Duodenal mucosa (tissue), 2 donors: ENCODE measurements around the gene SSR3.
A peak's percentile ranks its signal among the peaks of the same experiment; 100 is the strongest.

Source experiments
- H3K27ac ChIP-seq: one replicate; pipeline ENCODE4 v1.7.0; 2013; ENCODE audit warnings: low read depth, low read length
- H3K27me3 ChIP-seq, 2 donors: one replicate each; pipeline ENCODE4 v1.7.0; 2013; ENCODE audit warnings: low read length in 2 of 2, control low read depth in 1 of 2; ENCODE audit not compliant: insufficient read depth in 2 of 2, control insufficient read depth in 1 of 2
- H3K36me3 ChIP-seq, 2 donors: one replicate each; pipeline ENCODE4 v1.7.0; 2013; ENCODE audit warnings: low read length in 2 of 2, control low read depth in 1 of 2; ENCODE audit not compliant: insufficient read depth in 2 of 2, control insufficient read depth in 1 of 2
- H3K4me1 ChIP-seq, 2 donors: one replicate each; pipeline ENCODE4 v1.7.0; 2013; ENCODE audit warnings: low read length in 2 of 2, control low read depth in 1 of 2; ENCODE audit not compliant: insufficient read depth in 2 of 2, control insufficient read depth in 1 of 2
- H3K4me3 ChIP-seq, 2 donors: one replicate each; pipeline ENCODE4 v1.7.0; 2013; ENCODE audit warnings: low read length in 2 of 2, low read depth in 1 of 2
- H3K9ac ChIP-seq, 2 donors: one replicate each; pipeline ENCODE4 v1.7.0; 2013; ENCODE audit warnings: low read length in 2 of 2, low read depth in 1 of 2
- H3K9me3 ChIP-seq, 2 donors: one replicate each; pipeline ENCODE4 v1.7.0; 2013; ENCODE audit warnings: low read length in 2 of 2, control low read depth in 1 of 2; ENCODE audit not compliant: control insufficient read depth in 1 of 2

The SSR3 gene

GRCh38 chr3:156554842-156555687 is at the start of gene SSR3:
Gene SSR3, minus strand, starts transcription at chr3:156555117. Its CDS starts 28 bp downstream, at chr3:156555089.
- Histone ChIP-seq H3K27ac (peak within 1 kb of the TSS; percentile 73), H3K9me3 (no peaks in the 10 kb centered on the region), H3K9ac (peak within 1 kb of the TSS; percentile 88 to 89), H3K4me1 (peaks cover 10 to 13% of the 10 kb centered on the region in 2 donors), H3K4me3 (peak within 1 kb of the TSS; percentile 84 to 94), H3K27me3 (no peaks in the 10 kb centered on the region), H3K36me3 (peaks cover 9 to 18% of the 10 kb centered on the region in 2 donors)

- H3K9ac ChIP-seq, result no peak overlapping the region
- H3K9me3 ChIP-seq, result no peaks in the 10 kb centered on the region
- no peak overlapping the region for H3K4me3 ChIP-seq
- no peak overlapping the region for H3K27ac ChIP-seq
- peaks cover 12 to 14% of the 10 kb centered on the region in 2 donors for H3K4me1 ChIP-seq
- no peaks in the 10 kb centered on the region for H3K36me3 ChIP-seq
- H3K27me3 ChIP-seq, result no peaks in the 10 kb centered on the region
These were observed 49.2 kb upstream of the SSR3 start for GRCh38 chr3:156604064-156604641.

- H3K27ac ChIP-seq, result no peak overlapping the region
These were observed 48.6 kb upstream of the SSR3 start for GRCh38 chr3:156603379-156604017.

GRCh38 chr3:156602424-156602823 is 47.5 kb upstream of the SSR3 start:
- no peak overlapping the region for H3K27ac ChIP-seq
- H3K9ac ChIP-seq, result no peak overlapping the region
- no peaks in the 10 kb centered on the region for H3K9me3 ChIP-seq
- no peaks in the 10 kb centered on the region for H3K27me3 ChIP-seq
- no peak overlapping the region for H3K4me3 ChIP-seq
- peaks cover 6 to 9% of the 10 kb centered on the region in 2 donors for H3K4me1 ChIP-seq
- no peaks in the 10 kb centered on the region for H3K36me3 ChIP-seq

More at GRCh38 chr3:156603379-156604017, 48.6 kb upstream of the SSR3 start:
- H3K36me3 ChIP-seq, result no peaks in the 10 kb centered on the region
- no peak overlapping the region for H3K4me3 ChIP-seq
- no peaks in the 10 kb centered on the region for H3K27me3 ChIP-seq
- peaks cover 6 to 9% of the 10 kb centered on the region in 2 donors for H3K4me1 ChIP-seq
- no peak overlapping the region for H3K9ac ChIP-seq
- no peaks in the 10 kb centered on the region for H3K9me3 ChIP-seq

- H3K27me3 ChIP-seq, result no peaks in the 10 kb centered on the region
- H3K36me3 ChIP-seq, result no peaks in the 10 kb centered on the region
- H3K9ac ChIP-seq, result no peak overlapping the region
- no peaks in the 10 kb centered on the region for H3K9me3 ChIP-seq
- H3K4me1 ChIP-seq, result peaks cover 6 to 9% of the 10 kb centered on the region in 2 donors
- H3K27ac ChIP-seq, result no peak overlapping the region
- H3K4me3 ChIP-seq, result no peak overlapping the region
These were observed 46.6 kb upstream of the SSR3 start for GRCh38 chr3:156601497-156601896.

- Histone ChIP-seq H3K9me3 (no peaks in the 10 kb centered on the region), H3K27me3 (no peaks in the 10 kb centered on the region), H3K9ac (no peak overlapping the region), H3K4me1 (peaks cover 4 to 5% of the 10 kb centered on the region in 2 donors), H3K4me3 (no peak overlapping the region), H3K27ac (no peak overlapping the region), H3K36me3 (no peaks in the 10 kb centered on the region)
These were observed 45.9 kb upstream of the SSR3 start for GRCh38 chr3:156600834-156601233.

GRCh38 chr3:156599089-156599874 is 44.4 kb upstream of the SSR3 start:
- Histone ChIP-seq H3K4me3 (no peak overlapping the region), H3K27me3 (no peaks in the 10 kb centered on the region), H3K4me1 (peaks cover 6 to 7% of the 10 kb centered on the region in 2 donors), H3K36me3 (no peaks in the 10 kb centered on the region), H3K9me3 (no peaks in the 10 kb centered on the region), H3K27ac (no peak overlapping the region), H3K9ac (no peak overlapping the region)

GRCh38 chr3:156598413-156598812 is 43.5 kb upstream of the SSR3 start:
- Histone ChIP-seq H3K27me3 (no peaks in the 10 kb centered on the region), H3K36me3 (no peaks in the 10 kb centered on the region), H3K4me3 (no peak overlapping the region), H3K27ac (no peak overlapping the region), H3K9me3 (no peaks in the 10 kb centered on the region), H3K4me1 (peaks cover 6 to 15% of the 10 kb centered on the region in 2 donors), H3K9ac (no peak overlapping the region)

- Histone ChIP-seq H3K4me3 (peak overlapping the region; percentile 41 to 50), H3K36me3 (no peaks in the 10 kb centered on the region), H3K9me3 (no peaks in the 10 kb centered on the region), H3K9ac (no peak overlapping the region), H3K4me1 (peaks cover 6 to 17% of the 10 kb centered on the region in 2 donors), H3K27ac (no peak overlapping the region), H3K27me3 (no peaks in the 10 kb centered on the region)
These were observed 39.3 kb upstream of the SSR3 start for GRCh38 chr3:156594219-156594683.
